ENCODE results near the gene KAZN. TPM values are rescaled to one million over a fixed set of nuclear protein-coding genes. Genes with fewer than 3 reads are reported as not detected.

KAZN gene
- polyA plus RNA-seq, 2 of the 4 experiments (the other 2 are of a cell fraction): 1.3 to 1.9 TPM

DNA sequence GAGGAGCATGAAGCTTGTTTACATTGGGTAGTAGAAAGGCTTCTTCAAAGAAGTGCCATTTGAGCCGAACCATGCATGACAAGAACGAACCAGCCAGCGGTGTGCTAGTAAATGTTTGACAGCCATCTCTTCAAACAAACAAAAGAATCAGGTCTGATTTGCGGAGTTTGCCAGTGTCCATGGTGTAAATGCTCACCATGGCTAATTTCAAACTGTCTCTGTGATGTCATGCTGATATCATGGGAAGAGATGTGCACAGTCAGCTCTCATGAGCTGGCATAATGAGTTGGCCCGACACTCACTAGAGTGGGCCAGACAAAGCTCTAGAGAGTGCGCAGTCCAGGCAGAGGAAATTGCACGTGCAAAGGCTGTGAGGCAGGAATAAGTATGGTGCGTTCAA lies 101.1 kb downstream of the KAZN start:
- ATAC-seq (no peak), FAIRE-seq (no peak), DNase-seq (ENCODE audit: low read depth in 1 of 2, low spot score in 1 of 2) (no peak)
- Histone ChIP-seq H3K27ac (no peak overlapping the region), H3K4me3 (no peak overlapping the region), H3K9me3 (no peaks in the 10 kb centered on the region), H3K4me2 (no peak overlapping the region), H3K4me1 (no peaks in the 10 kb centered on the region)
- 50% methylated on average over 8 of the region's 8 CpGs for WGBS (ENCODE audit: missing lambda C conversion rate)
- ChIA-PET POLR2A (no interaction called here), CTCF (no interaction called here)
- TF ChIP-seq EHF (CRISPR knock-in tag; IDR thresholded peaks at IDR 0.05) (no peak), TP53 (CRISPR knock-in tag; IDR thresholded peaks at IDR 0.05) (no peak), HOXB13 (CRISPR knock-in tag; IDR thresholded peaks at IDR 0.05; ENCODE audit: low read depth) (no peak), FOSB (CRISPR knock-in tag; IDR thresholded peaks at IDR 0.05) (no peak), HOXA7 (CRISPR knock-in tag; IDR thresholded peaks at IDR 0.05) (no peak), ZFP36 (IDR thresholded peaks at IDR 0.05; ENCODE audit: borderline replicate concordance, partially characterized antibody) (no peak)
- TF ChIP-seq, protein P1, sequence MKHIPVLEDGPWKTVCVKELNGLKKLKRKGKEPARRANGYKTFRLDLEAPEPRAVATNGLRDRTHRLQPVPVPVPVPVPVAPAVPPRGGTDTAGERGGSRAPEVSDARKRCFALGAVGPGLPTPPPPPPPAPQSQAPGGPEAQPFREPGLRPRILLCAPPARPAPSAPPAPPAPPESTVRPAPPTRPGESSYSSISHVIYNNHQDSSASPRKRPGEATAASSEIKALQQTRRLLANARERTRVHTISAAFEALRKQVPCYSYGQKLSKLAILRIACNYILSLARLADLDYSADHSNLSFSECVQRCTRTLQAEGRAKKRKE (CRISPR knock-in tag; IDR thresholded peaks at IDR 0.05; ENCODE audit: low read depth): no peak
- TF ChIP-seq, protein P2, sequence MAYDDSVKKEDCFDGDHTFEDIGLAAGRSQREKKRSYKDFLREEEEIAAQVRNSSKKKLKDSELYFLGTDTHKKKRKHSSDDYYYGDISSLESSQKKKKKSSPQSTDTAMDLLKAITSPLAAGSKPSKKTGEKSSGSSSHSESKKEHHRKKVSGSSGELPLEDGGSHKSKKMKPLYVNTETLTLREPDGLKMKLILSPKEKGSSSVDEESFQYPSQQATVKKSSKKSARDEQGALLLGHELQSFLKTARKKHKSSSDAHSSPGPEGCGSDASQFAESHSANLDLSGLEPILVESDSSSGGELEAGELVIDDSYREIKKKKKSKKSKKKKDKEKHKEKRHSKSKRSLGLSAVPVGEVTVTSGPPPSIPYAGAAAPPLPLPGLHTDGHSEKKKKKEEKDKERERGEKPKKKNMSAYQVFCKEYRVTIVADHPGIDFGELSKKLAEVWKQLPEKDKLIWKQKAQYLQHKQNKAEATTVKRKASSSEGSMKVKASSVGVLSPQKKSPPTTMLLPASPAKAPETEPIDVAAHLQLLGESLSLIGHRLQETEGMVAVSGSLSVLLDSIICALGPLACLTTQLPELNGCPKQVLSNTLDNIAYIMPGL (CRISPR knock-in tag; IDR thresholded peaks at IDR 0.05; ENCODE audit: borderline replicate concordance): no peak
- TF ChIP-seq, protein P3, sequence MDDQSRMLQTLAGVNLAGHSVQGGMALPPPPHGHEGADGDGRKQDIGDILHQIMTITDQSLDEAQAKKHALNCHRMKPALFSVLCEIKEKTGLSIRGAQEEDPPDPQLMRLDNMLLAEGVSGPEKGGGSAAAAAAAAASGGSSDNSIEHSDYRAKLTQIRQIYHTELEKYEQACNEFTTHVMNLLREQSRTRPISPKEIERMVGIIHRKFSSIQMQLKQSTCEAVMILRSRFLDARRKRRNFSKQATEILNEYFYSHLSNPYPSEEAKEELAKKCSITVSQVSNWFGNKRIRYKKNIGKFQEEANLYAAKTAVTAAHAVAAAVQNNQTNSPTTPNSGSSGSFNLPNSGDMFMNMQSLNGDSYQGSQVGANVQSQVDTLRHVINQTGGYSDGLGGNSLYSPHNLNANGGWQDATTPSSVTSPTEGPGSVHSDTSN (IDR thresholded peaks at IDR 0.05): no peak

DNA sequence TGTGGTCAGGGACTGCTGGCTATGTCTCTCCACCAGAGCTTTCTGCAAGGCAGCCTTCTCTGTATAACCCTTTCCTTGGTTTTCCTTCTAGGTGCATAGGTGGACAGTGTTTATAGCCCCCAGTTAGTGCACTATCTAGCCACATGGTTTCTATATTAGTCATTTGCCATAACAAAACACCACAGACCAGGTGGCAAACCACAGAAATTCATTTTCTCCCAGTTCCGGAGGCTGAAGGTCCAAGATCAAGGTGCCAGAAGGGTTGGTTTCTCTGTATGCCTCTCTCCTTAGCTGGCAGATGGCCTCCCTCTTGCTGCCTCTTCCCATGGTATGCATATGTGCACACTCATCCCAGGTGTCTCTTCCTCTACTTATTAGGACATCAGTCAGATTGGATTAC lies 106.4 kb downstream of the KAZN start:
- ATAC-seq (no peak), DNase-seq (ENCODE audit: low read depth in 1 of 2, low spot score in 1 of 2) (no peak), FAIRE-seq (no peak)
- TF ChIP-seq, protein P2 (CRISPR knock-in tag; IDR thresholded peaks at IDR 0.05; ENCODE audit: borderline replicate concordance): no peak
- H3K4me2 ChIP-seq: no peak overlapping the region
- ChIA-PET CTCF (no interaction called here), POLR2A (no interaction called here)
- H3K4me3 ChIP-seq: no peak overlapping the region
- H3K9me3 ChIP-seq: no peaks in the 10 kb centered on the region
- 56% methylated on average over 1 of the region's 1 CpG for WGBS (ENCODE audit: missing lambda C conversion rate)
- no peak overlapping the region for H3K27ac ChIP-seq
- no peaks in the 10 kb centered on the region for H3K4me1 ChIP-seq

DNA sequence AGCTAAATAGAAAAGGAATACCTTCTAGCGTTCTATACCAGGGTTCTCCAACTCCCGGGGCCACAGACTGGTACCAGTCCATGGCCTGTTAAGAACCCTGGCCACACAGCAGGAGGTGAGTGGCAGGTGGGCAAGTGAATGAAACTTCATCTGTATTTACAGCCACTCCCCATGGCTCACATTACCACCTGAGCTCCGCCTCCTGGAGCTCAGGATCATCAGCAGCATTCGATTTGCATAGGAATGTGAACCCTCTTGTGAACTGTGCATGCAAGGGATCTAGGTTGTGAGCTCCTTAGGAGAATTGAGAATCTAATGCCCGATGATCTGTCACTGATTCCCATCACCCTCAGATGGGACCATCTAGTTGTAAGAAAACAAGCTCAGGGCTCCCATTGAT lies 107.3 kb downstream of the KAZN start:
- H3K9me3 ChIP-seq: no peaks in the 10 kb centered on the region
- no peaks in the 10 kb centered on the region for H3K4me1 ChIP-seq
- ATAC-seq: no peak
- H3K27ac ChIP-seq: no peak overlapping the region
- CTCF ChIA-PET: no interaction called here
- no peak overlapping the region for H3K4me2 ChIP-seq
- no peak for FAIRE-seq
- 0% methylated on average over 5 of the region's 5 CpGs for whole genome bisulfite sequencing (ENCODE audit: missing lambda C conversion rate)
- DNase-seq (ENCODE audit: low read depth in 1 of 2, low spot score in 1 of 2): no peak
- no peak overlapping the region for H3K4me3 ChIP-seq
- POLR2A ChIA-PET: no interaction called here
- TF ChIP-seq, protein P4, sequence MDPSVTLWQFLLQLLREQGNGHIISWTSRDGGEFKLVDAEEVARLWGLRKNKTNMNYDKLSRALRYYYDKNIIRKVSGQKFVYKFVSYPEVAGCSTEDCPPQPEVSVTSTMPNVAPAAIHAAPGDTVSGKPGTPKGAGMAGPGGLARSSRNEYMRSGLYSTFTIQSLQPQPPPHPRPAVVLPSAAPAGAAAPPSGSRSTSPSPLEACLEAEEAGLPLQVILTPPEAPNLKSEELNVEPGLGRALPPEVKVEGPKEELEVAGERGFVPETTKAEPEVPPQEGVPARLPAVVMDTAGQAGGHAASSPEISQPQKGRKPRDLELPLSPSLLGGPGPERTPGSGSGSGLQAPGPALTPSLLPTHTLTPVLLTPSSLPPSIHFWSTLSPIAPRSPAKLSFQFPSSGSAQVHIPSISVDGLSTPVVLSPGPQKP (IDR thresholded peaks at IDR 0.05; ENCODE audit: low read depth, low read length): no peak
- no peak for TF ChIP-seq CHD2 (IDR thresholded peaks at IDR 0.05; ENCODE audit: low read length, partially characterized antibody)
- TF ChIP-seq, protein P3 (IDR thresholded peaks at IDR 0.05): no peak
- TF ChIP-seq, protein P1 (CRISPR knock-in tag; IDR thresholded peaks at IDR 0.05; ENCODE audit: low read depth): no peak
- no peak for TF ChIP-seq ZSCAN20 (CRISPR knock-in tag; IDR thresholded peaks at IDR 0.05)
- TF ChIP-seq, protein P2 (CRISPR knock-in tag; IDR thresholded peaks at IDR 0.05; ENCODE audit: borderline replicate concordance): no peak
- TF ChIP-seq KDM1A (IDR thresholded peaks at IDR 0.05; ENCODE audit: low read depth): no peak
- TF ChIP-seq, protein P5, sequence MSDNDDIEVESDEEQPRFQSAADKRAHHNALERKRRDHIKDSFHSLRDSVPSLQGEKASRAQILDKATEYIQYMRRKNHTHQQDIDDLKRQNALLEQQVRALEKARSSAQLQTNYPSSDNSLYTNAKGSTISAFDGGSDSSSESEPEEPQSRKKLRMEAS (IDR thresholded peaks at IDR 0.05): no peak
- TF ChIP-seq, protein P6, sequence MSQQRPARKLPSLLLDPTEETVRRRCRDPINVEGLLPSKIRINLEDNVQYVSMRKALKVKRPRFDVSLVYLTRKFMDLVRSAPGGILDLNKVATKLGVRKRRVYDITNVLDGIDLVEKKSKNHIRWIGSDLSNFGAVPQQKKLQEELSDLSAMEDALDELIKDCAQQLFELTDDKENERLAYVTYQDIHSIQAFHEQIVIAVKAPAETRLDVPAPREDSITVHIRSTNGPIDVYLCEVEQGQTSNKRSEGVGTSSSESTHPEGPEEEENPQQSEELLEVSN (IDR thresholded peaks at IDR 0.05; ENCODE audit: borderline replicate concordance, low read depth): no peak
- TF ChIP-seq GATA3 (IDR thresholded peaks at IDR 0.05; ENCODE audit: borderline replicate concordance): no peak
- no peak for TF ChIP-seq EP300 (IDR thresholded peaks at IDR 0.05)
- no peak for TF ChIP-seq HDAC2 (IDR thresholded peaks at IDR 0.05)
- no peak for TF ChIP-seq CHD4 (IDR thresholded peaks at IDR 0.05; ENCODE audit: borderline replicate concordance)
- TF ChIP-seq TFCP2L1 (CRISPR knock-in tag; IDR thresholded peaks at IDR 0.05): no peak
- TF ChIP-seq MAZ (IDR thresholded peaks at IDR 0.05; ENCODE audit: borderline replicate concordance, low read depth, low read length): no peak

All from A549 (cell line).